ENCODE data around the gene TIMM50. TPM values are rescaled to one million over a fixed set of nuclear protein-coding genes. Genes with fewer than 3 reads are reported as not detected.

Gene TIMM50
- total and polyA plus RNA-seq, 5 donors from 2014 or later = 35.4 to 47.4 (median 40.8) TPM

GRCh38 chr19:39525205-39525604 lies 44.6 kb downstream of the TIMM50 start:
- H3K27ac Mint-ChIP-seq = no peak overlapping the region
- DNase-seq (no peak), ATAC-seq (ENCODE audit: low read depth in 2 of 2) (no peak)
- H3K27me3 ChIP-seq (ENCODE audit: control insufficient read depth, insufficient read depth, low read length) = no peaks in the 10 kb centered on the region
- H3K9me3 ChIP-seq (ENCODE audit: control insufficient read depth in 2 of 2, low read length in 2 of 2) = no peaks in the 10 kb centered on the region
- H3K4me3 ChIP-seq (ENCODE audit: low read depth, low read length) = no peak overlapping the region
- no peaks in the 10 kb centered on the region for H3K4me1 ChIP-seq (ENCODE audit: control insufficient read depth, insufficient read depth, low read length, poor library complexity, severe bottlenecking)
- H3K36me3 ChIP-seq (ENCODE audit: control insufficient read depth, insufficient read depth, low read length) = no peaks in the 10 kb centered on the region
- no peaks in the 10 kb centered on the region for H3K27me3 Mint-ChIP-seq
- H3K4me1 Mint-ChIP-seq = peaks cover 5 to 9% (median 7%) of the 10 kb centered on the region in 4 donors
- no peaks in the 10 kb centered on the region for H3K36me3 Mint-ChIP-seq
- no peak overlapping the region for H3K4me3 Mint-ChIP-seq
- no peak overlapping the region for H3K27ac ChIP-seq (ENCODE audit: insufficient read depth, low read length, poor library complexity, severe bottlenecking)
- no peaks in the 10 kb centered on the region for H3K9me3 Mint-ChIP-seq

GRCh38 chr19:39531834-39532232 lies 51.2 kb downstream of the TIMM50 start:
- Histone ChIP-seq H3K27me3 (ENCODE audit: control insufficient read depth, insufficient read depth, low read length) (no peaks in the 10 kb centered on the region), H3K9me3 (ENCODE audit: control insufficient read depth in 2 of 2, low read length in 2 of 2) (no peaks in the 10 kb centered on the region), H3K27ac (ENCODE audit: insufficient read depth, low read length, poor library complexity, severe bottlenecking) (no peak overlapping the region), H3K4me3 (ENCODE audit: low read depth, low read length) (peak overlapping the region; percentile 88), H3K36me3 (ENCODE audit: control insufficient read depth, insufficient read depth, low read length) (no peaks in the 10 kb centered on the region), H3K4me1 (ENCODE audit: control insufficient read depth, insufficient read depth, low read length, poor library complexity, severe bottlenecking) (peaks cover 12% of the 10 kb centered on the region)
- peak overlapping the region; percentile 93 to 96 (median 94) for H3K4me3 Mint-ChIP-seq
- peak overlapping the region in 2 of 3 donors; percentile 90 to 91 for H3K27ac Mint-ChIP-seq
- peaks cover 10 to 44% (median 27%) of the 10 kb centered on the region in 4 donors for H3K4me1 Mint-ChIP-seq
- H3K36me3 Mint-ChIP-seq = no peaks in the 10 kb centered on the region
- H3K9me3 Mint-ChIP-seq = no peaks in the 10 kb centered on the region
- no peaks in the 10 kb centered on the region for H3K27me3 Mint-ChIP-seq
- no peak for ATAC-seq (ENCODE audit: low read depth in 2 of 2)
- no peak for DNase-seq

- Histone ChIP-seq H3K36me3 (ENCODE audit: control insufficient read depth, insufficient read depth, low read length) (no peaks in the 10 kb centered on the region), H3K4me3 (ENCODE audit: low read depth, low read length) (peak within 1 kb of the TSS; percentile 88), H3K4me1 (ENCODE audit: control insufficient read depth, insufficient read depth, low read length, poor library complexity, severe bottlenecking) (peaks cover 12% of the 10 kb centered on the region), H3K9me3 (ENCODE audit: control insufficient read depth in 2 of 2, low read length in 2 of 2) (no peaks in the 10 kb centered on the region), H3K27ac (ENCODE audit: insufficient read depth, low read length, poor library complexity, severe bottlenecking) (peak within 1 kb of the TSS; percentile 70), H3K27me3 (ENCODE audit: control insufficient read depth, insufficient read depth, low read length) (no peaks in the 10 kb centered on the region)
- no peaks in the 10 kb centered on the region for H3K9me3 Mint-ChIP-seq
- H3K36me3 Mint-ChIP-seq = no peaks in the 10 kb centered on the region
- H3K4me1 Mint-ChIP-seq = peaks cover 10 to 50% (median 28%) of the 10 kb centered on the region in 4 donors
- ATAC-seq (ENCODE audit: low read depth in 2 of 2) = peak; percentile 93 to 96
- H3K27ac Mint-ChIP-seq = peak within 1 kb of the TSS in 2 of 3 donors; percentile 91 to 96
- DNase-seq = peak; percentile 90 to 95 (median 94)
- H3K4me3 Mint-ChIP-seq = peak within 1 kb of the TSS; percentile 93 to 96 (median 94)
- H3K27me3 Mint-ChIP-seq = no peaks in the 10 kb centered on the region
These were observed 51.8 kb downstream of the TIMM50 start, which contains the start of gene EID2B for GRCh38 chr19:39532233-39533002. TSS of gene EID2B (minus strand) at chr19:39532852. CDS start at chr19:39532802, 50 bp downstream.

DNA sequence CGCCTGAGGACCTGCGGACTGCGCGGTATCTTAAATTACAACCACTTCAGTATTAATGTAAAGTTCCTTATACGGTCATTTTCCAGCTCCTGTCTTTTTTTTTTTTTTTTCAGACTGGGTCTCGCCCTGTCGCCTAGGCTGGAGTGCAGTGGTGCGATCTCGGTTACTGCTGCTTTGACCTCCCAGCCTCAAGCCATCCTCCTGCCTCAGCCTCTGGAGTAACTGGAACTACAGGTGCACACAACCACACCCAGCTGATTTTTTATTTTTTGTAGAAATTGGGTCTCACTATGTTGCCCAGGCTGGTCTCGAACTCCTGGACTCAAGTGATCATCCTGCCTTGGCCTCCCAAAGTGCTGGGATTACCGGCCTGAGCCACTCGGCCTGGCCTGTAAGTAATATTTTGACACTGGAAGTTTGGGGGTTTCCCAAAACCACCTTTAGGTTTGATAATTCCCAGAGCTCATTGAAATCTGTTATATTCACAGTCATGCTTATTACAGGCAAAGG lies 52.4 kb downstream of the TIMM50 start:
- Mint-ChIP-seq H3K4me3 (peak overlapping the region; percentile 93 to 96 (median 94)), H3K27me3 (no peaks in the 10 kb centered on the region), H3K4me1 (peaks cover 10 to 56% (median 34%) of the 10 kb centered on the region in 4 donors), H3K36me3 (peaks cover 1% of the 10 kb centered on the region), H3K9me3 (no peaks in the 10 kb centered on the region), H3K27ac (peak overlapping the region in 2 of 3 donors; percentile 91 to 96)
- Histone ChIP-seq H3K27ac (ENCODE audit: insufficient read depth, low read length, poor library complexity, severe bottlenecking) (no peak overlapping the region), H3K36me3 (ENCODE audit: control insufficient read depth, insufficient read depth, low read length) (no peaks in the 10 kb centered on the region), H3K9me3 (ENCODE audit: control insufficient read depth in 2 of 2, low read length in 2 of 2) (no peaks in the 10 kb centered on the region), H3K27me3 (ENCODE audit: control insufficient read depth, insufficient read depth, low read length) (no peaks in the 10 kb centered on the region), H3K4me1 (ENCODE audit: control insufficient read depth, insufficient read depth, low read length, poor library complexity, severe bottlenecking) (peaks cover 12% of the 10 kb centered on the region), H3K4me3 (ENCODE audit: low read depth, low read length) (peak overlapping the region; percentile 31)
- DNase-seq = no peak
- peak in 1 of 2 donors; percentile 6 for ATAC-seq (ENCODE audit: low read depth in 2 of 2)

DNA sequence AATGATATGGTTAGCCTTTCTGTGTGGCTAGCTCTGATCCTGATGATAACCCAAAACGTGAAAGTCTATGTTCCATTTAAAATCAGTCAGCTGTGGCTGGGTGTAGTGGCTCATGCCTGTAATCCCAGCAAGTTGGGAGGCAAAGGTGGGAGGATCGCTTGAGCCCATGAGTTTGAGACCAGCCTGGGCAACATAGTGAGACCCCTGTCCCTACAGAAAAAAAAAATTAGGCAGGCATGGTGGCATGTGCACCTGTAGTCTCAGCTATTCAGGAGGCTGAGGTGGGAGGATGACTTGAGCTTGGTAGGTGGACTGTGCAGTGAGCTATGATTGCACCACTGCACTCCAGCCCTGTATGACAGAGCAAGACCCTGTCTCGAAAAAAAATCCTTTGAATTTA lies 53.2 kb downstream of the TIMM50 start:
- peaks cover 18% of the 10 kb centered on the region for H3K4me1 ChIP-seq (ENCODE audit: control insufficient read depth, insufficient read depth, low read length, poor library complexity, severe bottlenecking)
- no peaks in the 10 kb centered on the region for H3K36me3 ChIP-seq (ENCODE audit: control insufficient read depth, insufficient read depth, low read length)
- no peaks in the 10 kb centered on the region for H3K27me3 ChIP-seq (ENCODE audit: control insufficient read depth, insufficient read depth, low read length)
- Mint-ChIP-seq H3K4me3 (peak overlapping the region in 1 of 4 donors; percentile 96), H3K27ac (no peak overlapping the region), H3K27me3 (no peaks in the 10 kb centered on the region), H3K4me1 (peaks cover 10 to 58% (median 34%) of the 10 kb centered on the region in 4 donors), H3K36me3 (peaks cover 4% of the 10 kb centered on the region), H3K9me3 (no peaks in the 10 kb centered on the region)
- H3K4me3 ChIP-seq (ENCODE audit: low read depth, low read length) = no peak overlapping the region
- no peaks in the 10 kb centered on the region for H3K9me3 ChIP-seq (ENCODE audit: control insufficient read depth in 2 of 2, low read length in 2 of 2)
- no peak overlapping the region for H3K27ac ChIP-seq (ENCODE audit: insufficient read depth, low read length, poor library complexity, severe bottlenecking)
- ATAC-seq (ENCODE audit: low read depth in 2 of 2) (no peak), DNase-seq (no peak)

GRCh38 chr19:39539165-39539517 lies 58.5 kb downstream of the TIMM50 start:
- H3K36me3 ChIP-seq (ENCODE audit: control insufficient read depth, insufficient read depth, low read length) = no peaks in the 10 kb centered on the region
- Mint-ChIP-seq H3K4me3 (peak overlapping the region; percentile 93 to 96 (median 94)), H3K4me1 (peaks cover 26 to 61% (median 43%) of the 10 kb centered on the region in 4 donors), H3K36me3 (peaks cover 4% of the 10 kb centered on the region), H3K27ac (peak overlapping the region; percentile 12 to 97 (median 93)), H3K9me3 (no peaks in the 10 kb centered on the region), H3K27me3 (peaks cover 12% of the 10 kb centered on the region)
- ATAC-seq (ENCODE audit: low read depth in 2 of 2) = no peak
- no peaks in the 10 kb centered on the region for H3K9me3 ChIP-seq (ENCODE audit: control insufficient read depth in 2 of 2, low read length in 2 of 2)
- H3K4me3 ChIP-seq (ENCODE audit: low read depth, low read length) = peak overlapping the region; percentile 85
- peak in 2 of 3 donors; percentile 30 to 34 for DNase-seq
- H3K27ac ChIP-seq (ENCODE audit: insufficient read depth, low read length, poor library complexity, severe bottlenecking) = peak overlapping the region; percentile 92
- no peaks in the 10 kb centered on the region for H3K27me3 ChIP-seq (ENCODE audit: control insufficient read depth, insufficient read depth, low read length)
- H3K4me1 ChIP-seq (ENCODE audit: control insufficient read depth, insufficient read depth, low read length, poor library complexity, severe bottlenecking) = peaks cover 25% of the 10 kb centered on the region

GRCh38 chr19:39539518-39540332 lies 59.1 kb downstream of the TIMM50 start, which contains the start of gene EID2:
TSS of gene EID2 (minus strand) at chr19:39540161. CDS start at chr19:39540079, 82 bp downstream.
- peaks cover 16% of the 10 kb centered on the region for H3K27me3 Mint-ChIP-seq

More at GRCh38 chr19:39539518-39540332, 59.1 kb downstream of the TIMM50 start, which contains the start of gene EID2:
- DNase-seq (peak; percentile 86 to 94 (median 89)), ATAC-seq (ENCODE audit: low read depth in 2 of 2) (peak; percentile 87 to 89)
- Histone ChIP-seq H3K27me3 (ENCODE audit: control insufficient read depth, insufficient read depth, low read length) (no peaks in the 10 kb centered on the region), H3K36me3 (ENCODE audit: control insufficient read depth, insufficient read depth, low read length) (no peaks in the 10 kb centered on the region), H3K9me3 (ENCODE audit: control insufficient read depth in 2 of 2, low read length in 2 of 2) (no peaks in the 10 kb centered on the region), H3K4me1 (ENCODE audit: control insufficient read depth, insufficient read depth, low read length, poor library complexity, severe bottlenecking) (peaks cover 26% of the 10 kb centered on the region), H3K4me3 (ENCODE audit: low read depth, low read length) (peak within 1 kb of the TSS; percentile 85), H3K27ac (ENCODE audit: insufficient read depth, low read length, poor library complexity, severe bottlenecking) (peak within 1 kb of the TSS; percentile 92)
- Mint-ChIP-seq H3K36me3 (peaks cover 4% of the 10 kb centered on the region), H3K9me3 (no peaks in the 10 kb centered on the region), H3K4me3 (peak within 1 kb of the TSS; percentile 96 to 98 (median 98)), H3K27ac (peak within 1 kb of the TSS; percentile 96 to 99 (median 97)), H3K4me1 (peaks cover 26 to 67% (median 47%) of the 10 kb centered on the region in 4 donors)

All from CD4-positive, CD25-positive, alpha-beta regulatory T cell (primary cell).